Activated CD4-positive, alpha-beta T cell treated with anti-CD3 and anti-CD28 coated beads for 4 hours (primary cell): ENCODE data around the gene TNRC6B.
A peak's percentile ranks its signal among the peaks of the same experiment; 100 is the strongest.
"Not testable (repeated sequence)": the region's sequence is repeated elsewhere in the genome, so short reads cannot be mapped to it uniquely, and the experiment has no call there.

Experiments
- DNase-seq, 2 donors: peaks; one replicate each; pipeline ENCODE4 v3.0.0-alpha.2; 2020

Gene TNRC6B

GRCh38 chr22:40183603-40184002, 5.9 kb downstream of the TNRC6B start:
- DNase-seq, result not testable (repeated sequence)

- DNase-seq, result no peak
Observed at GRCh38 chr22:40187389-40187788, 9.7 kb downstream of the TNRC6B start.

- DNase-seq, result no peak
Observed at GRCh38 chr22:40189997-40190396, 12.3 kb downstream of the TNRC6B start.

DNA sequence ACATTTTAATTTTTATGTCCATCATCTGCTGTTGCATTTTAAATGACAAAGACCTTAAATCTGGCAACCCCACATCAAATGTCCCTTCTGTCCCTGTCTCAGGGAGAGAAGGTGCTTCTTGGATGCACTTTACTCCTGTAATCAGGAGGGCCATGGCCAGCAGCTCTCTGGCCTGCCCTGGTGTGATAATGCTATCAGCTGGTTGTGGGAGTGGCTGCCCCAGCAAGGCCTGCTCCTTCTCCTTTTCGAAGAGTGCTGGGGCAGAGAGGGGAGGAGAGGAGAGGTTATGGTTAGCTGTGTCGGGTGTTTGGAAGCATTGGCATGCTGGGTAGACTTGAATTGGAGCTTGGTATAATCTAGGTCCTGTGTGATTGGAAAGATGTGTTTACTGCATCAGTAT, 12.8 kb downstream of the TNRC6B start:
- no peak for DNase-seq

GRCh38 chr22:40193429-40194421, 16.0 kb downstream of the TNRC6B start:
- no peak for DNase-seq

DNA sequence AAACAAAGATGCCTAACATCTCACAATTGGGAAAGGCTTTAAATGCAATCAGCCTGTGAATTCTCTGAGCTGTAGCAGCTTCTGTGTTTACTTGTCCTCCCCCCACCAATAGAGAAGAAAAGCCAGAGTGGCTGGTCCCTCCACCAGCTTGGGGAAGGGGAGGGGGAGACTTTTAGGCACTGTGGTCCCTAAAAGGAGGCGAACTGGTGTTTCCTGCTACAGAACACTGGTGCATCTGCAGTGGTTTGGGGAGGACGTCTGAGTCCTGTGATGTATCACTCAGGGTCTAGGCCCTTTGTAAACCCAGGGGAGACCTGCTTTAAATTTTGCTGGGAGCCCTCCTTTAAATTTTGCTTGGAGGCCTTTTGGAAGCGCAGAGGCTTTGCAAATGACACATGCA, 16.9 kb downstream of the TNRC6B start:
- DNase-seq, result no peak

- DNase-seq, result peak; percentile 46 to 62
Observed at GRCh38 chr22:40196628-40197360, 19.1 kb downstream of the TNRC6B start.

DNA sequence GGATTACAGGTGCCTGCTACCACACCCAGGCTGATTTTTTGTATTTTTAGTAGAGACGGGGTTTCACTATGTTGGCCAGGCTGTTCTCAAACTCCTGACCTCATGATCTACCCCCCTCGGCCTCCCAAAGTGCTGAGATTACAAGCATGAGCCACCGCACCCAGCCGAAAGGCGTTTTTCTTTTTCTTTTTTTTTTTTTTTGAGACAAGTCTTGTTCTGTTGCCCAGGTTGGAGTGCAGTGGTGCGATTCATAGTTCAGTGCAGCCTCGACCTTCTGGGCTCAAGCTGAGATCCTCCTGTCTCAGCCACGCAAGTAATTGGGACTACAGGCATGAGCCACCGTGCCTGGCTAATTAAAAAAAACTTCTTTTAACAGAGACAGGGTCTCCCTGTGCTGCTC, 19.7 kb downstream of the TNRC6B start:
- DNase-seq, result not testable (repeated sequence)

DNA sequence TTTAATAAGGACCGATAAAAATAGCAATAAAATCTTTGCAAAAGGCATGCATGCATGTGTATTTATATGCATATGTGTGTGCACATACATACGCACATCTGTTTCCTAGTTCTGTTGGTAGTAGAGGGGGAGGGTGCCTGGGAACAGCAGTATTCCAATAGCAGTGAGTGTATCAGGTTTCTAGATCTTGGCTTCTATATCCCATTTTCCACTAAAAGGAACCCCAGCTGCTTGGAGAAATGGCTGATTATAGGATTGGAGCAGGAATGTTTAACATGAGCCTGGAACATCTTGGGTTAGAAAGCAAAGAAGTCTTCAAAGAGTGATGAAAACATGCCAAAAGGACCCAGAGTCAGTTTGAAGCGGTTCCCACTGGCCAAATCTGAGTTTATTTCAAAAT, 21.0 kb downstream of the TNRC6B start:
- no peak for DNase-seq

DNA sequence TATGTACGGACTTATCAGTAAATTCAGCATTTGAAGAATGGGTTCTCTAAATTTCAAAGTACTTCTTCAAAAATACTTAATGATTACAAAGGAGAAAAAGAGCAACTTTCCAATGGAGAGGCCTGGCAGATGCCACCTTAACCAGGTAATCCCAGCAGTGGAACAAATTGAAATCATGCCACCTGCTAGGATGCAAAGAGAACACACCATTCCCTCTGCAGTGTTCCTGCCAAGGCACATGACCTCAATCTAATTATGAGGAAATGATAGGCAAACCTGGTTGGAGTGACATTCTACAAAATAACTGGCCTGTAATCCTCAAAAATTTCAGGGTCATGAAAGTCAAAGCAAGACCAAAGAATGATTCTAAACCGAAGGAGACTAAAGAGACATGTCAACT, 21.5 kb downstream of the TNRC6B start:
- no peak for DNase-seq

GRCh38 chr22:40199852-40200251, 22.1 kb downstream of the TNRC6B start:
- no peak for DNase-seq

DNA sequence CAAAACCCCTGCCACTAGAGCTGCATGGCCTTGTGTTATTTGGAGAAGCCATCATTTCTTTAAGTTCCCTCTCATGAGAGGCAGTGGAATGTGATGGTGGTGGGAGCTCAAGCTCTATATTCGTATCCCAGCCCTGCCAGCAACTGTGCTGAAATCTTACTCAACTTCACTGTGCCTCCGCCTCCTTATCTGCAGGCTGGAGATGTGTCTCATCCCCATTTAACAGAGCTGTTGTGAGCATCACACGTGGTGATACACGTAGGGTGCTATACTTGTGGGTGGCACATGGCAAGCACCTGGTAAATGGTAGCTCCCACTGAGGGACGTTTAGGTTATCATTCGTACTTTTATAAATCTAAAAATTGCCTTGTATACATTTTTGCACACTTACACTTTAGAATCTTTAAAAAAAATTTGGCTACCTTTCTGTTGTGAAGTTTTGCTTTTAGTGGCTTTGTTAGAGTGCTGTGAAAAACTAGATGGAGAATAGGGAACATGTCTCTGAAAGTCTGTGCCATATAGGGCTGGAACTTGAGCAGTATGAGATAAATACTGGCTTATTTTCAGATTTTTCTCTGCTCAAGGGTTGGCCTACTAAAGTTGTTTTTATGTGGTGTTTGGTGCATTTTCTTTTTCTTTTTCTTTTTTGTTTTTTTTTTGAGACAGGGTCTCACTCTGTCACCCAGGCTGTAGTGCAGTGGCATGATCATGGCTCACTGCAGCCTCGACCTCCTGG, 23.2 kb downstream of the TNRC6B start:
- DNase-seq, result no peak

- DNase-seq, result no peak
Observed at GRCh38 chr22:40202225-40202944, 24.7 kb downstream of the TNRC6B start.

DNA sequence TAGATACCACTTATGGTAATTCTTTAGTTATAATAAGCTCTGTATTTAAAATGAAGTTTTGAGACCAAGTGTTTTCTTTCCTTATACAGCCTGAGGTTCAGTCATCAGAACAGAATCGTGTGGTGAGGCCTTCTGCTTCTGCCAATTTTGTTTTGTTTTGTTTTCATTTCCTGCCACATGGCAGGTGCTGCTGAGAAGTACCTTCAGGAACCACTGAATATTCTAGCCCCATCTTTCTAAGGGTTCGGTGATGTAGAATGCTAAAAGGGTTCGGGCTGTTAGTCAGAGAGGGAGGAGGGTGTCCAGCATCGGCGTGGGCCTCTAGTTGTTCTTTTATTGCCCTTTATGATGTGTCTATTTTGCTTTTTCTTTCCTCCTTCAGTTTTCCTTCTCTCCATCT, 25.8 kb downstream of the TNRC6B start:
- DNase-seq, result peak; percentile 21 to 41

GRCh38 chr22:40204321-40205116, 26.8 kb downstream of the TNRC6B start:
- no peak for DNase-seq

DNA sequence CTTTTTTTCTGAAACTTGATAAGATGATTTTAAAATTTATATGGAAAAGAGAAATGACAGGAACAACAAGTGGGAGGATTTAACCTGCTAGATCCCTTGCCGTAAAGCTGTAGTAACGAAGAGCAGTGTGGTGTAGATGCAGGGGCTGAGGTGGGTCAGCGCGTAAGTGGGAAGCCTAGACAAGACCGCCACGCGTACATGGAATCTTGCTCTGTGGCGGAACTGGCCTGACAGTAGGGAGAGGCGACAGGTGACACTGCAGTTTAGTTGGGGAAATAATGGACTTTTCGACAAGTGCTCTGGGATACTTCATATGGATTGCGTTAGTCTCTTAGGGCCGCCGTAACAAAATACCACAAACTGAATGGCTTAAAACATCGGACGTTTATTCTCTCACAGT, 28.8 kb downstream of the TNRC6B start:
- no peak for DNase-seq

GRCh38 chr22:40210818-40211217, 33.1 kb downstream of the TNRC6B start:
- no peak for DNase-seq

- DNase-seq, result no peak
Observed at GRCh38 chr22:40211476-40212054, 33.8 kb downstream of the TNRC6B start.

- no peak for DNase-seq
Observed at GRCh38 chr22:40212121-40212520, 34.4 kb downstream of the TNRC6B start.

DNA sequence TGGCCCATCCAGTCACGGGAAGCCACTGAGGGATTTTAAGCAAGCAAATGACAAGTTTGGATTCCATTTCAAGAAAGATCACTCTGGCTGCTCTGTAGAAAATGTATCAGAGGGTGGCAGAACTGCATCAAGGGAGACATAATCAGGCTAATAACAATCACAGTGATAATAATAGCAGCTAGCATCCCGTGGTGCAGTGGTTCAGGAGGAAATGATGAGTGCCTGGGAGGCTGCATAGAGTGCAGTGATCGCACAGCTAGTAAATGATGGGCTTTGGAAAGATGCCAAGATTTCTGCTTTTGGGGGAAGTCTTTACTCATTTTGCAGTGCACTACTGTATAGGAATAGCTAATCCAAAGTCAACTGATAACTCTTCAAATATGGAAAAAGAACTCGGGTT, 35.8 kb downstream of the TNRC6B start:
- no peak for DNase-seq

GRCh38 chr22:40215266-40215665, 37.5 kb downstream of the TNRC6B start:
- DNase-seq, result no peak
